Osteoblast (primary cell): ENCODE data around the gene ACOT7. TPM values are rescaled to one million over a fixed set of nuclear protein-coding genes. Genes with fewer than 3 reads are reported as not detected.

Experiments
- DNase-seq: peaks from one replicate; pipeline ENCODE4 v3.0.0; 2011; ENCODE audit warnings: low spot score, mixed read lengths; ENCODE audit not compliant: insufficient read length; ENCODE audit errors: missing footprints
- H2AFZ ChIP-seq: 2 replicates; pipeline ENCODE4 v1.6.0; 2011; ENCODE audit warnings: mild to moderate bottlenecking, low read length
- H3K27ac ChIP-seq: 2 replicates; pipeline ENCODE4 v1.5.1; 2011; ENCODE audit warnings: mild to moderate bottlenecking, low read depth, low read length, moderate library complexity
- H3K27me3 ChIP-seq: 2 replicates; pipeline ENCODE4 v1.6.0; 2012; ENCODE audit warnings: mild to moderate bottlenecking, control low read depth, inconsistent platforms, low read length, moderate library complexity; ENCODE audit not compliant: insufficient read depth
- H3K36me3 ChIP-seq: 2 replicates; pipeline ENCODE4 v1.5.1; 2011; ENCODE audit warnings: mild to moderate bottlenecking, low read length, control low read depth, moderate library complexity; ENCODE audit not compliant: insufficient read depth
- H3K4me1 ChIP-seq: 2 replicates; pipeline ENCODE4 v1.5.1; 2011; ENCODE audit warnings: mild to moderate bottlenecking, low read length, control low read depth, moderate library complexity; ENCODE audit not compliant: insufficient read depth
- H3K4me2 ChIP-seq: 2 replicates; pipeline ENCODE4 v1.6.0; 2011; ENCODE audit warnings: mild to moderate bottlenecking, low read length; ENCODE audit not compliant: insufficient read depth
- H3K4me3 ChIP-seq: fragments of 200-600 bp; sonication (generic); 3 replicates; pipeline ENCODE4 v1.5.1; 2012; ENCODE audit warnings: mild to moderate bottlenecking, low read length, inconsistent platforms; ENCODE audit not compliant: insufficient read depth
- H3K79me2 ChIP-seq: 2 replicates; pipeline ENCODE4 v1.6.0; 2012; ENCODE audit warnings: mild to moderate bottlenecking, low read length, control low read depth, inconsistent platforms; ENCODE audit not compliant: insufficient read depth
- H3K9me3 ChIP-seq: 2 replicates; pipeline ENCODE4 v1.5.1; 2011; ENCODE audit warnings: low read depth, low read length, control low read depth
- H4K20me1 ChIP-seq: 2 replicates; pipeline ENCODE4 v1.6.0; 2012; ENCODE audit warnings: mild to moderate bottlenecking, low read length, control low read depth; ENCODE audit not compliant: insufficient read depth
- total RNA-seq: library from RNA; depleted of rRNA; stranded (reverse); fragments of >200 nt; gene quantifications from 2 replicates; pipeline ENCODE4 v1.2.3, GENCODE V29; 2012
- TF ChIP-seq, protein P1 (sequence below): IDR thresholded peaks from 2 replicates; pipeline ENCODE4 v1.5.1; 2011; ENCODE audit warnings: mild to moderate bottlenecking, low read depth, low read length, moderate library complexity; ENCODE audit errors: extremely low read depth

Gene ACOT7
- total RNA-seq, 1 donor, result 10.9 TPM

DNA sequence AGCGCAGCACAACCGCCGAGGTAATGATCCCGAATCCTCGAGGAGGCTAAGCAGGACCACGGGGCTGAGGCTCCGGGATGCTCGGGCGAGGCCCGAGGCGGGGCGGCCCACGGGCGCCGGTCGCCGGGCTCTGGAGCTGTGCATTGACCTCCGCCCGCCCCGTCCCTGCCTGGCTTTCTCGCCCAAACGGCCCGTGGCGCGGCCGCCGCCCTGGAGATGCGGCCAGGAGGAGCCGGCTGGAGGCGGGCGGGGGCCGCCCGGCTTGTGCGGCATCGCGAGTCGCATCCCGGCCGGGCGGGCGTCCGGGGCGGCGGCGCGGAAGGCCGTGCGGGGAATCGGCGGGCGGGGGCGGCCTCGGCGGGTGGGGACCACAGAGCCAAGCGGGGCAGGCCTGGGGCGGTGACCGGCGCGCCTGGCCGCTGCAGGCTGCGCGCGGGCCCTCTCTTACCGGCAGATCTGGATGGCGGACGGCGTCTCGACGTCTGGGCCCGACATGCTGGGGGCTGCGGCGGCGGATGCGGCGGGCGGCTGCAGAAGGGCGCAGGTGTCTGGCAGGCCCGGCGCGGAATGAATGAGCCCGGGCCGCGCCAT lies 663 bp downstream of the ACOT7 start:
- no peaks in the 10 kb centered on the region for H3K27me3 ChIP-seq
- H3K4me1 ChIP-seq, result peaks cover 16% of the 10 kb centered on the region
- H3K27ac ChIP-seq, result no peak overlapping the region
- TF ChIP-seq, protein P1, sequence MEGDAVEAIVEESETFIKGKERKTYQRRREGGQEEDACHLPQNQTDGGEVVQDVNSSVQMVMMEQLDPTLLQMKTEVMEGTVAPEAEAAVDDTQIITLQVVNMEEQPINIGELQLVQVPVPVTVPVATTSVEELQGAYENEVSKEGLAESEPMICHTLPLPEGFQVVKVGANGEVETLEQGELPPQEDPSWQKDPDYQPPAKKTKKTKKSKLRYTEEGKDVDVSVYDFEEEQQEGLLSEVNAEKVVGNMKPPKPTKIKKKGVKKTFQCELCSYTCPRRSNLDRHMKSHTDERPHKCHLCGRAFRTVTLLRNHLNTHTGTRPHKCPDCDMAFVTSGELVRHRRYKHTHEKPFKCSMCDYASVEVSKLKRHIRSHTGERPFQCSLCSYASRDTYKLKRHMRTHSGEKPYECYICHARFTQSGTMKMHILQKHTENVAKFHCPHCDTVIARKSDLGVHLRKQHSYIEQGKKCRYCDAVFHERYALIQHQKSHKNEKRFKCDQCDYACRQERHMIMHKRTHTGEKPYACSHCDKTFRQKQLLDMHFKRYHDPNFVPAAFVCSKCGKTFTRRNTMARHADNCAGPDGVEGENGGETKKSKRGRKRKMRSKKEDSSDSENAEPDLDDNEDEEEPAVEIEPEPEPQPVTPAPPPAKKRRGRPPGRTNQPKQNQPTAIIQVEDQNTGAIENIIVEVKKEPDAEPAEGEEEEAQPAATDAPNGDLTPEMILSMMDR, result no peak
- H3K36me3 ChIP-seq, result no peaks in the 10 kb centered on the region
- peak overlapping the region; percentile 89 for H2AFZ ChIP-seq
- peak; percentile 95 for DNase-seq
- H3K79me2 ChIP-seq, result peaks cover 32% of the 10 kb centered on the region
- peak overlapping the region; percentile 84 for H3K4me2 ChIP-seq
- H4K20me1 ChIP-seq, result no peaks in the 10 kb centered on the region
- H3K4me3 ChIP-seq, result peak overlapping the region; percentile 81
- H3K9me3 ChIP-seq, result no peaks in the 10 kb centered on the region

DNA sequence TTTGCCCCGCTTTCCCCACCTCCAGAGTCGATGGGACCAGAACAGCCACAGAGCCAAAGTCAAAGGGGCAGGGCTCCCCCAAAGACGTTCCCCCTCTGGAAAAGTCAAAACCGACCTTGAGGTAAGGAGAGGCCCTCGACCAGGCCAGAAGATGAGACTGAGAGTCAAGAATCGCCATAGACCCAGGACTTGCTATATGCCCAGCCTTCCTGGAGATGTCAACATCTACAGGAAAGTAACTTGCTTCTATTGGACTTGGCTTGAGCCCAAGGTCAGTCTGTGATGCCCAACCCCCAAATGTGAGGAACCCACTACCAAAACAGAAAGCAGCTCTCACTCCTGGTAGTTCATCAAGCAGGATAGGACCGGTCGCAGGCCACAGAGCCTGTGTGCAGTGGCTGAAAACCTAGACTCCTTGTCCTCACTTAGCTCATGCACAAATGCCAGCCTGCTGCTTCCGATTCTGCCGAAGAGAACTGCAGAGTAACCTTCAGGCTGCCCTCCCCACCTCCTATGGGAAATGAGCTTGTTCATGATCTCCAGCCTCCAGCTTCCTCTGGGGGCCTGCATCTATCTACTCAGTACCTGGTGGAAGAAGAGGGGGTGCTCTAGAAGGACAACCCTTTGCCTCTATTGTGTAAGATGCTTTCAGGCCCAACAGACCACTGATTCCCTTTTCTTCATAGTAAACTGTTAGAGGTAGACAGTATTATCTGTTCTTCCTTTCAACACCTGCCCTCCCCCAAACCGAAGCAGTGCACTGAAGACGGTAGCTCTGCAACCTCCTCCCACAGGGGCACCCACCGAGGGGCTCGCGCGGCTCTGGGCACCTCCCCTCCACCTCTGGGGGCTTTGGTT lies 1.4 kb downstream of the ACOT7 start:
- Histone ChIP-seq H4K20me1 (no peaks in the 10 kb centered on the region), H3K4me3 (peak overlapping the region; percentile 81), H3K27ac (no peak overlapping the region), H2AFZ (peak overlapping the region; percentile 89), H3K79me2 (peaks cover 37% of the 10 kb centered on the region), H3K36me3 (no peaks in the 10 kb centered on the region), H3K4me1 (peaks cover 16% of the 10 kb centered on the region), H3K27me3 (no peaks in the 10 kb centered on the region), H3K9me3 (no peaks in the 10 kb centered on the region), H3K4me2 (peak overlapping the region; percentile 84)
- TF ChIP-seq, protein P1, result no peak
- DNase-seq, result peak; percentile 84

DNA sequence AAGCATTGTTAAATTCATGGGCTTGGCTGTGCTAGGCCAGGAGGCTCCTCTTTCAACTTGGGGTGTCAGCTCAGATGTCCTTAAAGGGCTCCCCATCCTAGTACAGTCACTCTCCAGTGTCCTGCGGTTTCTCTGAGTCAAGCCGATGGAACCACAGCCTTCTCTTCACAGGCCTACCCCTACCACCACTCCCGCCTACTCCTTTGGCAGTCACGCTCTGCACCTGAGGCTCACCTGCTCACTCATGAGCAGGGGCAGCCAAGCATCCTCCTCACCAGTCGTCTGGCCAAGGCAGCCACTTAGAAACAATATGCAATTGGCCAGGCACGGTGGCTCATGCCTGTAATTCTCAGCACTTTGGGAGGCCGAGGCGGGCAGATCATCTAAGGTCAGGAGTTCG lies 3.6 kb downstream of the ACOT7 start:
- no peaks in the 10 kb centered on the region for H3K9me3 ChIP-seq
- H3K4me3 ChIP-seq, result no peak overlapping the region
- H3K79me2 ChIP-seq, result peaks cover 56% of the 10 kb centered on the region
- H3K4me2 ChIP-seq, result no peak overlapping the region
- H3K4me1 ChIP-seq, result peaks cover 22% of the 10 kb centered on the region
- no peaks in the 10 kb centered on the region for H3K36me3 ChIP-seq
- no peak overlapping the region for H2AFZ ChIP-seq
- H3K27me3 ChIP-seq, result no peaks in the 10 kb centered on the region
- H4K20me1 ChIP-seq, result no peaks in the 10 kb centered on the region
- no peak overlapping the region for H3K27ac ChIP-seq
- no peak for DNase-seq
- TF ChIP-seq, protein P1, result no peak

DNA sequence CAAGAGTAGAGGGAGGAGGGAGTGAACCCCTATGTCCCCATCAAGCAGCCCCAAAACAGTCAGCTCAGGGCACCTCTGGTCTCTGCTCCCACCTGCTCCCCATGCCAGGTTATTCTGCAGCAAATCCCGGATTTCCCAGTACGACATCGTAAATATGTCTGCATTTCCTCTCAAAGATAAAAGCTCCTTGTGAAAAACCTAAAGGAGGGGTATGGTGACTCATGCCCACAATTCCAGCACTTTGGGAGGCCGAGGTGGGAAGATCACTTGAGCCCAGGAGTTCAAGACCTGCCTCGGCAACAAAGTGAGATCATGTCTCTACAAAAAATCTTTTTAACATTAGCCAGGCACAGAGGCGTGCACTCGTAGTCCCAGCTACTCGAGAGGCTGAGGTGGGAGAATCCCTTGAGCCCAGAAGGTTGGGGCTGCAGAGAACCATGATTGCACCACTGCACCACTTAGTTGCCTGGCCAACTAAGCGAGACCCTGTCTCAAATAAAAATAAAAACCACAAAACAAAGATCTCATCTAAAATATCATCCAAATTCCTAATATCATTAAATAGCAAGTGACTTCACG lies 7.1 kb downstream of the ACOT7 start:
- no peak for DNase-seq
- TF ChIP-seq, protein P1, result no peak
- no peaks in the 10 kb centered on the region for H3K9me3 ChIP-seq
- peaks cover 59% of the 10 kb centered on the region for H3K79me2 ChIP-seq
- H3K27me3 ChIP-seq, result no peaks in the 10 kb centered on the region
- H4K20me1 ChIP-seq, result no peaks in the 10 kb centered on the region
- H3K4me3 ChIP-seq, result peak overlapping the region; percentile 66
- no peaks in the 10 kb centered on the region for H3K36me3 ChIP-seq
- peak overlapping the region; percentile 50 for H3K27ac ChIP-seq
- H2AFZ ChIP-seq, result peak overlapping the region; percentile 29
- peaks cover 6% of the 10 kb centered on the region for H3K4me1 ChIP-seq
- H3K4me2 ChIP-seq, result peak overlapping the region; percentile 66
